GM23248 (cell line): ENCODE measurements around the gene PRDX2. TPM values are rescaled to one million over a fixed set of nuclear protein-coding genes. Genes with fewer than 3 reads are reported as not detected.

Experiments
- DNase-seq: peaks from one replicate; pipeline ENCODE4 v3.0.0-alpha.2; 2015
- H2AFZ ChIP-seq: fragments of 200-600 bp; sonication (generic); 2 replicates; pipeline ENCODE4 v1.6.1; 2016; ENCODE audit warnings: antibody characterized with exemption
- H3F3A ChIP-seq: fragments of 200-600 bp; sonication (generic); 2 replicates; pipeline ENCODE4 v1.6.1; 2016; ENCODE audit warnings: mild to moderate bottlenecking, antibody characterized with exemption, mixed run types; ENCODE audit not compliant: insufficient read depth
- H3K27ac ChIP-seq: fragments of 200-600 bp; sonication (generic); 2 replicates; pipeline ENCODE4 v1.5.1; 2016; ENCODE audit warnings: mild to moderate bottlenecking
- H3K27me3 ChIP-seq: fragments of 200-600 bp; sonication (generic); replicated peaks from 2 replicates; pipeline ENCODE4 v1.6.1; 2016; ENCODE audit warnings: mild to moderate bottlenecking; ENCODE audit not compliant: insufficient read depth
- H3K36me3 ChIP-seq: fragments of 200-600 bp; sonication (generic); 2 replicates; pipeline ENCODE4 v1.6.1; 2016; ENCODE audit warnings: low read depth, mild to moderate bottlenecking
- H3K4me1 ChIP-seq: fragments of 200-600 bp; sonication (generic); 2 replicates; pipeline ENCODE4 v1.6.1; 2016; ENCODE audit warnings: mild to moderate bottlenecking; ENCODE audit not compliant: insufficient read depth
- H3K4me2 ChIP-seq: fragments of 200-600 bp; sonication (generic); one replicate; pipeline ENCODE4 v1.6.1; 2016; ENCODE audit warnings: mild to moderate bottlenecking; ENCODE audit not compliant: unreplicated experiment
- H3K4me3 ChIP-seq: fragments of 200-600 bp; sonication (generic); 2 replicates; pipeline ENCODE4 v1.5.1; 2016; ENCODE audit warnings: mild to moderate bottlenecking
- H3K79me2 ChIP-seq: fragments of 200-600 bp; sonication (generic); 2 replicates; pipeline ENCODE4 v1.6.1; 2016; ENCODE audit warnings: mild to moderate bottlenecking; ENCODE audit not compliant: insufficient read depth
- H3K9ac ChIP-seq: fragments of 200-600 bp; sonication (generic); 2 replicates; pipeline ENCODE4 v1.6.1; 2016; ENCODE audit warnings: mild to moderate bottlenecking
- H3K9me2 ChIP-seq: fragments of 200-600 bp; sonication (generic); 2 replicates; pipeline ENCODE4 v1.6.1; 2016; ENCODE audit warnings: mixed run types, mild to moderate bottlenecking, moderate library complexity; ENCODE audit not compliant: insufficient read depth
- H3K9me3 ChIP-seq: fragments of 200-600 bp; sonication (generic); one replicate; pipeline ENCODE4 v1.6.1; 2017; ENCODE audit warnings: low read depth
- H4K20me1 ChIP-seq: fragments of 200-600 bp; sonication (generic); 2 replicates; pipeline ENCODE4 v1.6.0; 2016; ENCODE audit not compliant: insufficient read depth
- EZH2 ChIP-seq: fragments of 200-600 bp; sonication (generic); IDR thresholded peaks from 2 replicates; pipeline ENCODE4 v1.6.1; 2018; ENCODE audit warnings: antibody characterized with exemption, mild to moderate bottlenecking; ENCODE audit not compliant: insufficient read depth, poor library complexity, severe bottlenecking
- EZH2phosphoT487 ChIP-seq: fragments of 200-600 bp; sonication (generic); IDR thresholded peaks from 2 replicates; pipeline ENCODE4 v1.6.1; 2018; ENCODE audit warnings: antibody characterized with exemption, moderate library complexity, mild to moderate bottlenecking, low read depth; ENCODE audit not compliant: insufficient read depth
- WGBS, 2 experiments: methylation state at CpG; one replicate each; pipeline ENCODE4 v1.1.6; 2015 to 2017; ENCODE audit warnings: low lambda C conversion rate in 2 of 2, low coverage in 1 of 2; ENCODE audit errors: missing lambda C conversion rate in 2 of 2; 5-methylcytosine and 5-hydroxymethylcytosine counted together
- in situ Hi-C: fragments of 300-500 bp; cut with MboI; formaldehyde crosslinking; loops from 2 replicates; pipeline ENCODE4 v1.15.0; 2020
- polyA plus RNA-seq: library from polyadenylated mRNA; unstranded; fragments of >200 nt; fragmentation: Nextera tagmentation; extraction: Ambion mirVana; gene quantifications from 2 replicates; pipeline ENCODE4 v1.2.1, GENCODE V29; 2016
- total RNA-seq: library from RNA; depleted of rRNA; stranded (reverse); fragments of >200 nt; shearing (Covaris generic); gene quantifications from 2 replicates; pipeline ENCODE4 v1.2.3, GENCODE V29; 2014

Gene PRDX2
- total and polyA plus RNA-seq, 2 experiments from 2014 or later: 230 to 252 TPM

DNA sequence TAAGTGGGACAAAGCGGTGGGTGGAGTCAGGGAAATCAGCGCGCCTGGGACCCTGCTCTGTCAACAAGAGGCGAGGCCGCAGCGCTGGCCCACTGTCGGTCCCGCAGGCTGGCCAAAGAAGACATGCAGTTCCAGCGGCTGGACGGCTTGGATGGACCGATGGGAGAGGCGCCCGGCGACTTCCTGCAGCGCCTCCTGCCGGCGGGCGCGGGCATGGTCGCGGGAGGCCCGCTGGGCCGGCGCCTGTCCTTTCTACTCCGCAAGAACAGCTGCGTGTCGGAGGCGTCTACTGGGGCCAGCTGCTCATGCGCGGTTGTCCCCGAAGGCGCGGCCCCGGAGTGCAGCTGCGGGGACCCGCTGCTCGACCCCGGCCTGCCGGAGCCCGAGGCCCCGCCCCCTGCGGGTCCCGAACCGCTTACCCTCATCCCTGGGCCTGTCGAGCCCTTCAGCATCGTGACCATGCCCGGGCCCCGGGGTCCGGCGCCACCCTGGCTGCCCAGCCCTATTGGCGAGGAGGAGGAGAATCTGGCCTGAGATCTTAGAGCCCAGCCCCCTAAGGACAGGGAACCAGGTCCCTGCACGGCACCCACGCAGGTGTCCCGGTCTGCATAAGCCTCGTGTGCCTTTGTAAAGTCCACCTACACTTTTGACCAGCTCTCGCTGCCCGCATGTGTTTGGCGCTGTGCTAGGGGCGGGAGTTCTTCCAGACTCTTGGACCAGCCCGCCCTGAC, 43.9 kb downstream of the PRDX2 start:
- peak; percentile 87 for DNase-seq
- H3K4me3 ChIP-seq: peak overlapping the region; percentile 65
- in situ Hi-C loops: no loop called here
- peak overlapping the region; percentile 70 for H3K4me2 ChIP-seq
- H3K9ac ChIP-seq: peak overlapping the region; percentile 64
- H3K9me2 ChIP-seq: no peaks in the 10 kb centered on the region
- no peaks in the 10 kb centered on the region for H3K36me3 ChIP-seq
- peak overlapping the region; percentile 79 for H2AFZ ChIP-seq
- TF ChIP-seq EZH2phosphoT487: no peak
- no peak for TF ChIP-seq EZH2
- no peaks in the 10 kb centered on the region for H3K79me2 ChIP-seq
- no peaks in the 10 kb centered on the region for H3K4me1 ChIP-seq
- H4K20me1 ChIP-seq: no peaks in the 10 kb centered on the region
- WGBS, 2 experiments: 6 to 7% methylated on average over 58 to 60 of the region's 60 CpGs
- H3K27me3 ChIP-seq: no peaks in the 10 kb centered on the region
- no peak overlapping the region for H3K27ac ChIP-seq
- no peaks in the 10 kb centered on the region for H3K9me3 ChIP-seq
- peaks cover 12% of the 10 kb centered on the region for H3F3A ChIP-seq

DNA sequence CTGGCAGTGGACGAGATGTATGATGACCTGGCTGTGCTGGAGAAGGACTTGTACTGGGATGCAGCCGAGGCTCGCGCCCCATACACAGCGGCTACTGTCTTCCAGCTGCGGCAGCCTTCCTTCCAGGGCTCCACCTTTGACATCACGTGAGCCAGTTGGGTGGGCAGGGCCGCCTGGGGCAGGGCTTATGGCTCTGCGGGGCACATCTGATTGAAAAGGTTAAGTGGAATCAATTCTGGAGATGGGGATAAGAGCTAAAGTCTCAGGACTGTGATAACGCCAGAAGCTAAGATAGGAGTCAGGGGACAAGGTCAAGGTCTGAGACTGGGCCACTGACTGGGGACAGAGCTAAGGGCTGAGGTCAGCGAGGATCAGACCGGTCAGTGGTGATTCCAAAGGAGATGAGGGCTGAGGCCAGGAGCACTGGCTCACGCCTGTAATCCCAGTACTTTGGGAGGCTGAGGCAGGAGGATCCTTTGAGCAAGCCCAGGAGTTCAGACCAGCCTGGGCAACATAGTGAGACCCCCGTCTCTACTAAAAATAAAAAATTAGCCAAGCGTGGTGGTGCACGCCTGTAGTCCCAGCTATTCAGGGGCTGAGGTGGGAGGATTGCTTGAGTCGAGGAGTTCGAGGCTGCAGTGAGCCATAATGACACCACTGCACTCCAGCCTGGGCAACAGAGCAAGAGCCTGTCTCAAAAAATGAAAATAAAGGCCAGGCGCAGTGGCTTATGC, 45.3 kb downstream of the PRDX2 start:
- no peak overlapping the region for H2AFZ ChIP-seq
- no peaks in the 10 kb centered on the region for H3K9me3 ChIP-seq
- WGBS, 2 experiments: 79 to 82% methylated on average over 19 of the region's 19 CpGs
- H3K27me3 ChIP-seq: 0 out of 2 replicates have a peak, but pooled peaks cover 1% of the 10 kb centered on the region
- H3K27ac ChIP-seq: no peak overlapping the region
- no peak overlapping the region for H3K4me3 ChIP-seq
- DNase-seq: no peak
- no peaks in the 10 kb centered on the region for H3K79me2 ChIP-seq
- H3K4me1 ChIP-seq: no peaks in the 10 kb centered on the region
- no peak for TF ChIP-seq EZH2
- no peak for TF ChIP-seq EZH2phosphoT487
- H3K9ac ChIP-seq: no peak overlapping the region
- in situ Hi-C loops: no loop called here
- H3K4me2 ChIP-seq: no peak overlapping the region
- peaks cover 12% of the 10 kb centered on the region for H3F3A ChIP-seq
- no peaks in the 10 kb centered on the region for H3K36me3 ChIP-seq
- H4K20me1 ChIP-seq: no peaks in the 10 kb centered on the region
- H3K9me2 ChIP-seq: no peaks in the 10 kb centered on the region

DNA sequence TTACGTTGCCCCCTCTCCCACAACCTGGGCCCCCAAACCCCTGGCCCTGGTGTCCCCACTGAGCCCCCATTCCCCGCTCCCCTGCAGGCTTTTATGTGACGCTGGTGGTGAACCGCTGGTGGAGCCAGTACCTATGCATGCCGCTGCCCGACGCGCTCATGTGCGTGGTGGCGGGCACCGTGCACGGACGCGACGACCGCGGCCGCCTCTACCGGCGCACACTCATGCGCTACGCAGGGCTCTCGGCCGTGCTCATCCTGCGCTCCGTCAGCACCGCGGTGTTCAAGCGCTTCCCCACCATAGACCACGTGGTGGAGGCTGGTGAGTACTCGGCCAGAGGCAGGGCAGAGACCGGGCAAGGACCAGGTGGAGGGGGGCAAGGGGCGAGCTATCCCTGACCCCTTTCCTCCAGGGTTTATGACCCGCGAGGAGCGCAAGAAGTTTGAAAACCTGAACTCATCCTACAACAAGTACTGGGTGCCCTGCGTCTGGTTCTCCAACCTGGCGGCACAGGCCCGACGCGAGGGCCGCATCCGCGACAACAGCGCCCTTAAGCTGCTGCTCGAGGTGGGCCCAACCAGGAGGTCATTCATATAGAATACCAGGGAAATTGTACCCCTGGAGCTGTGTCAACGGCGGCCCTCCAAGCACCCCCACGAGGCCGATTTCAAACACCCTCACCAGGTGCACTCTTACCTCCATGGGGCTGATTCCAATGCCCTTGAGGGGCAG, 47.0 kb downstream of the PRDX2 start:
- Histone ChIP-seq H3K9me2 (no peaks in the 10 kb centered on the region), H3K27ac (no peak overlapping the region), H3K79me2 (no peaks in the 10 kb centered on the region), H3K4me3 (no peak overlapping the region), H2AFZ (no peak overlapping the region), H3K4me1 (0 out of 2 replicates have a peak, but pooled peaks cover 4% of the 10 kb centered on the region), H4K20me1 (no peaks in the 10 kb centered on the region), H3K9me3 (no peaks in the 10 kb centered on the region), H3K36me3 (no peaks in the 10 kb centered on the region), H3K9ac (no peak overlapping the region), H3K27me3 (0 out of 2 replicates have a peak, but pooled peaks cover 5% of the 10 kb centered on the region), H3K4me2 (no peak overlapping the region), H3F3A (peaks cover 12% of the 10 kb centered on the region)
- in situ Hi-C loops: no loop called here
- WGBS, 2 experiments: 74 to 75% methylated on average over 47 to 50 of the region's 50 CpGs
- no peak for DNase-seq
- no peak for TF ChIP-seq EZH2

DNA sequence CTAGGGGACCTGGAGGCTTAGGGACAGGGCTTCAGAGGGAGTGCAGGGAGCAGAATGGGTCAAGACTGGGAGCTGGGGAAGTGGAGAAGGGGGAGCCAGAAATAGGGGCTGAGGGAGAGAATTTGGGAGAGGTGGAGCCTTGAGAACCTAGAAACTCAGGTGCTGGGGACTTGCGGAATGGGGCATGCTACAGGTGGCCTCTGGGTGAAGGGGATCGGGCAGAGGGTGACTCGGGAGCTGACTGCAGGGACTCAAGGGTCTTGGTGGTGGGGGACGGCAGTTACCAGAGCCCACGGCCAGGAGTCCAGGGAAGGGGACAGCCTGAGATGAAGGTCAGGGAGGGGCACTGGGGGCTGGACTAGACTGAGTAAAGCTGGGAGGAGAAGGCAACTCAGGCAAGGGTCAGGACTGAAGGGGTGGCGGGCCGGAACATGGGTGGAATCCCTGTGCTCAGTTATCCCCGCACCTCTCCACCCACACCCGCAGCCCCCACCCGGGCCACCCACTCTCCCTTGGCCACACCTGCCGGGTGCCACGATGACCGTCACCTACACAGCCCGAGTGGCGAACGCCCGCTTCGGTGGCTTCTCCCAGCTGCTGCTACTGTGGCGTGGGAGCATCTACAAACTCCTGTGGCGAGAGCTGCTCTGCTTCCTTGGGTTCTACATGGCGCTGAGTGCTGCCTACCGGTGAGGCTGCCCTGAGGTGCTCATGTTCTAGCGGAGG, 49.4 kb downstream of the PRDX2 start:
- no peaks in the 10 kb centered on the region for H3K79me2 ChIP-seq
- no peaks in the 10 kb centered on the region for H3F3A ChIP-seq
- 0 out of 2 replicates have a peak, but pooled peaks cover 5% of the 10 kb centered on the region for H3K27me3 ChIP-seq
- H3K9me2 ChIP-seq: no peaks in the 10 kb centered on the region
- no peaks in the 10 kb centered on the region for H3K9me3 ChIP-seq
- DNase-seq: no peak
- no peaks in the 10 kb centered on the region for H4K20me1 ChIP-seq
- WGBS, 2 experiments: 65 to 71% methylated on average over 21 to 23 of the region's 23 CpGs
- no peak overlapping the region for H3K4me3 ChIP-seq
- no peaks in the 10 kb centered on the region for H3K36me3 ChIP-seq
- H3K9ac ChIP-seq: no peak overlapping the region
- H3K4me2 ChIP-seq: no peak overlapping the region
- in situ Hi-C loops: no loop called here
- no peak overlapping the region for H3K27ac ChIP-seq
- 0 out of 2 replicates have a peak, but pooled peaks cover 4% of the 10 kb centered on the region for H3K4me1 ChIP-seq
- no peak for TF ChIP-seq EZH2
- no peak for TF ChIP-seq EZH2phosphoT487
- H2AFZ ChIP-seq: no peak overlapping the region
